ENCODE results near the gene OR2AG1.

DNA sequence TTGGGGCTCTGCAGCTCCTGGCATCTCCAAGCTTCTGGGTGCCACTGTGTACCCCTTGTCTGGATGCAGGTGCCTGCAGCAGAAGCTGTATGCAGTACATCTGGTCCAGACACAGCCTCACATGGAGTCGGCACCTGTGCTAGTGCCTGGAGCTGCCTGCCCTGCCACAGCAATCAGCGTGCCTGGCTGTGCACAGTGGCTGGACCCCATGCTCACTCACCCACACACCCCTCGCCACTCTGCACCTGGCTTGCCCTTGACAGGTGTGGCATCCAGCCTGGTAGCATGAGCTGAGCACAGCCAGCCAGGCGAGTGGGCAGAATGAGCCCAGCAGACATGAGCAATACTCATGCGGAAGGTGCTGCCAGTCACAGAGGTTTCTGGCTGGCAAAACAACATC is 36.1 kb downstream of the OR2AG1 start:
- TF ChIP-seq, protein P1, sequence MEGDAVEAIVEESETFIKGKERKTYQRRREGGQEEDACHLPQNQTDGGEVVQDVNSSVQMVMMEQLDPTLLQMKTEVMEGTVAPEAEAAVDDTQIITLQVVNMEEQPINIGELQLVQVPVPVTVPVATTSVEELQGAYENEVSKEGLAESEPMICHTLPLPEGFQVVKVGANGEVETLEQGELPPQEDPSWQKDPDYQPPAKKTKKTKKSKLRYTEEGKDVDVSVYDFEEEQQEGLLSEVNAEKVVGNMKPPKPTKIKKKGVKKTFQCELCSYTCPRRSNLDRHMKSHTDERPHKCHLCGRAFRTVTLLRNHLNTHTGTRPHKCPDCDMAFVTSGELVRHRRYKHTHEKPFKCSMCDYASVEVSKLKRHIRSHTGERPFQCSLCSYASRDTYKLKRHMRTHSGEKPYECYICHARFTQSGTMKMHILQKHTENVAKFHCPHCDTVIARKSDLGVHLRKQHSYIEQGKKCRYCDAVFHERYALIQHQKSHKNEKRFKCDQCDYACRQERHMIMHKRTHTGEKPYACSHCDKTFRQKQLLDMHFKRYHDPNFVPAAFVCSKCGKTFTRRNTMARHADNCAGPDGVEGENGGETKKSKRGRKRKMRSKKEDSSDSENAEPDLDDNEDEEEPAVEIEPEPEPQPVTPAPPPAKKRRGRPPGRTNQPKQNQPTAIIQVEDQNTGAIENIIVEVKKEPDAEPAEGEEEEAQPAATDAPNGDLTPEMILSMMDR (IDR thresholded peaks at IDR 0.05; ENCODE audit: low read depth, low read length) = no peak
- TF ChIP-seq EZH2phosphoT487 (IDR thresholded peaks at IDR 0.05; ENCODE audit: low read depth) = no peak

All from OCI-LY3 (cell line).